ENCODE results near the gene SLC36A1.

- TF ChIP-seq CTCF (IDR thresholded peaks at IDR 0.05): no peak
- TF ChIP-seq POLR2A (IDR thresholded peaks at IDR 0.05): no peak
Observed at GRCh38 chr5:151448038-151448985, 909 bp downstream of the SLC36A1 start.

Measured in thyroid gland (tissue), 4 donors.